Forelimb muscle (tissue), 1 donor: ENCODE measurements around the gene COL10A1. TPM values are rescaled to one million over a fixed set of nuclear protein-coding genes. Genes with fewer than 3 reads are reported as not detected.

Experiments used
- DNase-seq: peaks from one replicate; pipeline ENCODE4 v3.0.0-alpha.2; 2013; ENCODE audit warnings: low read depth
- polyA plus RNA-seq: library from polyadenylated mRNA; unstranded; fragments of 120-200 nt; gene quantifications from one replicate; pipeline ENCODE4 v1.2.1, GENCODE V29; 2013; ENCODE audit not compliant: insufficient read length

Gene COL10A1
- polyA plus RNA-seq, result 0.35 TPM

GRCh38 chr6:116126032-116126431, at the start of gene COL10A1:
Gene COL10A1 (minus strand): TSS chr6:116126132. CDS start chr6:116125492, 640 bp downstream.
- no peak for DNase-seq

DNA sequence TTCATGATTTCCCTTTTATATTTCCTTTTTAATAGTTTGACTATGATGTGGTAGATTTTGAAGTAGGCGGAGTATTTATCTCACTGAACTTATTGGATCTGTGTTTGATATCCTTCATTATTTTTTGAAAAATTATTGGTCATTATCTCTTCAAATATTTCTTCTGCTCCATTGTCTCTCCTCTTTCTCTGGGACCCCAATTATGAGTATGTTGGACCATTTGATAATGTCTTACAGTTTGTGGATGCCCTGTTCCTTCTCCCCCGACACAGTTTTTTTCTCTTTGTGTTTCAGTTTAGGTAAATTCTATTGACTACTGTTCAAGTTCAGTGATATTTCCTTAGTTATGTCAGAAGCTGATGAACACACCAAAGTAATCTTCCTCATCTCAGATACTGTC, 49.4 kb upstream of the COL10A1 start:
- DNase-seq, result no peak

DNA sequence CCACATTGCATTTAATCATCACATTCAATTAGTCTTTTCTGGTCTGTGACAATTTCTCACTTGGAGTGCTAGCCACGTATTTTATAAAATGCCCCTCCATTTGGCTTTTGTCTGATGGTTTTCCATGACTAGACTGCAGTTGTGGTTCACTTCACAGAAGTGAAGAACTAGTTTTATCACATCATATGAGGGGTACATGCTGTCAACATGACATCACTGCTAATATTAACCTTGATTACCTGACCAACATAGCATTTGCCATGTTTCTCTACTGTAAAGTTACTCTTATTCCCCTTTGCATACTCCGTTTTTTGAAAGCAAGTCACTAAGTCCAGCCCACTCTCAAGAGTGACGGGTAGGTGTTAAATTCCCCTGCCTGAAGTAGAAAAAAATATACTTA, 48.0 kb upstream of the COL10A1 start:
- DNase-seq, result no peak

DNA sequence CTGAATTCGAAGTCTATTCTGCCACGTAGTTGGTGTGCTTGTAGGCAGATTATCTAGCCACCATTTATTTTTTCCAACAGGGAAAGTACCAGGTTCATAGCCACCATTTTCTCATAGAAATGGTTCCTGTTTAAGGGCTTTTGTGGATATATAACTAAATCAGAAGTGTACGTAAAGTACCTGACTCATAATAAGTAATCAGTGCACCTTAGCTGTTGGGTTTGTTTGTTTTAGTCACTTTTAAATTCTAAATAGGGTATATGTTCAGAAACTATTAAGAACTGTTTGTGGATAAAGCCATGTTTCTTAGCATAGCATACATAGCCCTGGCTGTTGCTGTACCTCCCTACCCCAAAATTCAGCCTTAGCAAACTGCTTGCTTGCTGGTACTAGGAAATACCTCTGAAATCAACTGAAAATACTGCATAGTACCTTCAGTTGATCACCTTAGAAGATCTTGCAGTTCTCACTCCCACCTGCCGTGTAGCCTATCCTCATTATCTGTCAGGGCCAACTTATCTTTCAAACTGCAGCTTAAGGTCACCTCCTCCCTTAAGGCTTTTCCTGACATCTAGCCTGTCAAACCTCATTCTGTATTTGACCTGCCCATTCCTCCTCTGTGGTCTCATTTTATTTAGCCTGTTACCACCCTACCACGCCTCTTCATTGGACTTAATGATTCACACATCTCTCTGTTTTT, 44.6 kb upstream of the COL10A1 start:
- DNase-seq, result no peak

DNA sequence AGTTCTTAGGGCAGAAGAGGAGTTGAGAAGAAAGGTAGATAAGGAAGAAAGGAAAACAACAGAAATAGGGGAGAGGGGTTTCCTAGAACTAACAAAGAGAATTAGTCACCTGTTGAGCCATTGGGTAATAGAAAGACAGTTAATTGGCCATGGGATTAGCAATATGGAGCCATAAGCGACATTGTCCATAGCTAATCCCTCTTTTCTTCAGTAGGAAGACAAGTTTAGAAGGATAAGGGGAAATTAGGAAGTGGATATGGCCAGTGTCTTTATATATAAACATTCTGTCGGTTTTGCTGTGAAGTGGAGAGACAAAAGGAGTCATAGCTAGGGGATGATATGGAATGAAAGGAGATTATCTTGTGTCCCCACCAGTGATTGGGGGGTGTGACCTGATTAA, 43.9 kb upstream of the COL10A1 start:
- no peak for DNase-seq

GRCh38 chr6:116168148-116168547, 42.2 kb upstream of the COL10A1 start:
- no peak for DNase-seq

- DNase-seq, result no peak
Measured at GRCh38 chr6:116166369-116166768, 40.4 kb upstream of the COL10A1 start.

DNA sequence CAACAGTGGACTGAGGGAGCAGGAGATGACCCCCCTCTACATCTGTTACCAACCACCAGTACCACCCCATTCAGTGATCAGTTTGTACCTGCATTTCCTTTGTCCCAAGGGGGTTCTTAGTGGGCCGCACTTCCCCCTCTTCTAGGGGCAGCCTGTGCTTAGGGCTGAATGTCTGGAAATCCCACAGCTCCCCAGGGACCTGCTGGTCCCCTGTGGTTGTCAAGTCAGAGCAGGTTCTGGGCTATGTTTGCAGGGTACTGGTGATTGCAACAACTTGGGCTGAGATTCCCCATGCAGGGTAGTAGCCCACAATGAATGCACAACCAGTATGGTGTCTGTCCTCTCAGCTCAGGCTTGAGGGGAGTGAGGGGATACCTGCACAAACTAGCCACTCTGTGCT, 39.7 kb upstream of the COL10A1 start:
- no peak for DNase-seq

GRCh38 chr6:116159782-116160524, 34.0 kb upstream of the COL10A1 start:
- DNase-seq, result no peak

GRCh38 chr6:116158641-116159040, 32.7 kb upstream of the COL10A1 start:
- DNase-seq, result no peak

DNA sequence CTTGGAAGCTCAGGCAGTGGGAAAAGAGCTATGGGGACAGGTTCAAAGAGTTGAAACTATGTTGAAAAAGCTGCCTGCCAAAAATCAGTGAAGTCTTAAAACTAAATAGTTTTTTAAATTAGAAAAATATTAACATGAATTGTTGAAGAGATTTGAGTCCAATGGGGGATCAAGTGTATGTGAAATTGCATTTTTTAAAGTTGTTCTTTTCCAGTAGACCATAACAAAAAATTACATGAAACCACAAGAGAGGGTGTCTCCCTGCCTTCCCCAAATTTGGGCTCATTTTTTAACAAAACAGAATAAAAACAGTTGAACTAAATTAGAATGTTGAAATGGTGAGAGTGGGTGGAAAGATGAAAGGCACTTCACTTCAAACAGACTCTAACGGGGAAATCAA, 31.5 kb upstream of the COL10A1 start:
- DNase-seq, result no peak

GRCh38 chr6:116156405-116157326, 30.7 kb upstream of the COL10A1 start:
- DNase-seq, result no peak

- no peak for DNase-seq
Measured at GRCh38 chr6:116154887-116155286, 29.0 kb upstream of the COL10A1 start.

DNA sequence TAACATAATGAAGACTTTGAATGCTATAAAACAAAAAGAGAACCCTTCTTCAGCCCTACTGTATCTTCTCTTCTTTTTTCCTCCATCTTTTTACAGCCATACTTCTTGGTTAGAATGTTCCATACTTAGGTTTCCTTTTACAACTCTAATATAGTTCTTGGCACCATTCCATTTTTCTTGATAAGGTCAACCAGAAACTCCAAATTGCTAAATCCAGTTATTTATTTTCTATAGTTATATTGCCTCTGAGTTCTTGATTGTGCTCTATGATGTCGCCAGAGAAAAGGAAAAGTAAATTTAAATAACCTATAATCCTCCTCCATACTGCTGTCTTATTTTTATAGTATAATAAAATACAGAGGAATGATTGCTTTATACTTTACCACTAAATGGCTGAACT, 26.7 kb upstream of the COL10A1 start:
- no peak for DNase-seq

DNA sequence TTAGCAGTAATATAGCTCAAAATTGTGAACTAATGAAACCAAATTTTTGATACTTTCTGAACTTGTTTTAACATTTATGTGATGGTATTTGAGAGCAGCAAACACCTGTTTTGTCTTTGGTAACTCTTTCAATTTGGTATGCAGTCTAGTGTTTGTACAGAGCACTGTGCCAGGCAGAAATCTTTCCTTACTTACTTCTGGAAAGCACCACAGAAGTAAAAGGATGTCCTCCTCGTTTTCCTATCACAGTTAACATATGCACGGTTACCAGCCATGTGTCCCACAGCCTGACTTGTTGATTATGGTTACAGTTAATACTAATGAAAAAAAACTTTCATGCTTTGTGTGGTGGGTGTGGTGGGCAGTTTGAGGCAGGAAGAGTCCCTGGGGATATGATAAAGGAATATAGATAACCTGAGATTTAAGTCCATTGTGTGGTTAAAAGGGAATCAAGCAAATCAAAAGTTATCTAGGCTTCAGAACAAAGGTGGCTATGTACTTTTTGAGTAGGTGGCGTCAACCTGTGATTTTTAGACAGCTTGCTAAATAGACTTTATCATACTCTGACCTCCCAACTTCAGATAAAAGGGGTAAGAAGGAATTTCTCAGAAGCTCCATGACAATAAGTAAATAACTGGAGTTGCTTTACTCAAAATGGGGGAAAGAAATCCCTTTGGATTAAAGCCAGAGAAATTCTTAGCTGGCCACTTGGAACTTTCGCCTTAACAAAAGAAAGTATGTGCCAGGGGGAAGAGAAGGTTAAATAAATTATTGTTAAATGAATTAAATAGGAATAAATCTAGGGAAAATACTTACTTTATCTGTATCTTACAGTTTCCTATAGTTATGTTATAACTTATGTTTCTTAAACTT, 20.1 kb upstream of the COL10A1 start:
- no peak for DNase-seq

GRCh38 chr6:116144605-116145004, 18.7 kb upstream of the COL10A1 start:
- DNase-seq, result no peak

GRCh38 chr6:116139917-116140316, 14.0 kb upstream of the COL10A1 start:
- DNase-seq, result no peak

GRCh38 chr6:116136933-116137340, 11.0 kb upstream of the COL10A1 start:
- no peak for DNase-seq

DNA sequence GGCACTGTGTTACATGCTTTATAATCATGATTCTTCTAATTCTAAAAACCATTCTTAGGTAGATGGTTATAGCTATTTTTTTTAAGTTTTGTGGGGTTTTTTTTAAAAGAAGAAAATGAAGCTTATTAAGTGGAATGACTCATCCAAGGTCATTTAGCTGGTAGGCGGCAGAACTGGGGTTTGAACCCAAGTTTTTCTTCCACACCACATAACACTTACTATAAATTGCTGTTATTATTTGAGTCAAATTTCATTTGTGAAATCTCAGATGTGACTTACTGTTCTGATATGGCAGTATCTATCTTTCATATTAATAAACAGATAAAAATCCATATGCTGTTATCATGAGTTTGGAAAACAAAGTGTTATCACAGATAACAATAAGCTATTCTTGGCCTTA, 10.4 kb upstream of the COL10A1 start:
- no peak for DNase-seq

GRCh38 chr6:116133453-116133852, 7.5 kb upstream of the COL10A1 start:
- no peak for DNase-seq

- no peak for DNase-seq
Measured at GRCh38 chr6:116127771-116128493, 2.0 kb upstream of the COL10A1 start.
